CD14-positive monocyte (primary cell): ENCODE results near the gene PRKN. TPM values are rescaled to one million over a fixed set of nuclear protein-coding genes. Genes with fewer than 3 reads are reported as not detected.

ENCODE experiments used
- DNase-seq, 3 donors: peaks; one replicate each; pipeline ENCODE4 v3.0.0-alpha.2; 2011 to 2022
- H2AFZ ChIP-seq: 2 replicates; pipeline ENCODE4 v1.6.0; 2012; ENCODE audit warnings: mild to moderate bottlenecking, low read depth, low read length, inconsistent platforms; ENCODE audit not compliant: insufficient read depth, poor library complexity, severe bottlenecking
- H3K27ac ChIP-seq, 2 donors: 1 replicate in 1 of 2; 2 replicates in 1 of 2; pipeline ENCODE4 v1.5.1; 2012 to 2013; ENCODE audit warnings: low read length in 2 of 2, control low read depth in 1 of 2, inconsistent platforms in 1 of 2, low read depth in 1 of 2, mild to moderate bottlenecking in 1 of 2
- H3K27me3 ChIP-seq, 2 donors: one replicate each; pipeline versions ENCODE4 v1.6.0 to v1.6.1; 2011 to 2013; ENCODE audit warnings: low read length in 2 of 2; ENCODE audit not compliant: control insufficient read depth in 2 of 2, insufficient read depth in 2 of 2
- H3K36me3 ChIP-seq, 2 donors: replicated peaks in 1 of 2; 1 replicate in 1 of 2; 2 replicates in 1 of 2; pipeline versions ENCODE4 v1.5.1 to v1.6.1; 2012 to 2013; ENCODE audit warnings: low read length in 2 of 2, control low read depth in 1 of 2, inconsistent platforms in 1 of 2, mild to moderate bottlenecking in 1 of 2; ENCODE audit not compliant: insufficient read depth in 2 of 2, control insufficient read depth in 1 of 2
- H3K4me1 ChIP-seq, 2 donors: 1 replicate in 1 of 2; 2 replicates in 1 of 2; pipeline versions ENCODE4 v1.5.1 to v1.6.1; 2012 to 2013; ENCODE audit warnings: low read length in 2 of 2, control low read depth in 1 of 2, inconsistent platforms in 1 of 2, mild to moderate bottlenecking in 1 of 2, moderate library complexity in 1 of 2; ENCODE audit not compliant: insufficient read depth in 2 of 2, control insufficient read depth in 1 of 2
- H3K4me2 ChIP-seq: replicated peaks from 2 replicates; pipeline ENCODE3; 2012; ENCODE audit warnings: low read length, moderate library complexity, mild to moderate bottlenecking; ENCODE audit not compliant: poor library complexity, severe bottlenecking; ENCODE audit errors: extremely low read depth
- H3K4me3 ChIP-seq, 3 experiments: fragments of 200-600 bp in 1 of 3; sonication (generic) in 1 of 3; replicated peaks in 1 of 3; 1 replicate in 2 of 3; 2 replicates in 1 of 3; pipeline ENCODE4 v1.5.1; 2011 to 2013; ENCODE audit warnings: low read length in 3 of 3, mild to moderate bottlenecking in 3 of 3, control low read depth in 2 of 3, low read depth in 2 of 3, inconsistent platforms in 1 of 3, moderate library complexity in 1 of 3
- H3K79me2 ChIP-seq: 2 replicates; pipeline ENCODE4 v1.6.0; 2012; ENCODE audit warnings: mild to moderate bottlenecking, control low read depth, inconsistent platforms, low read length, moderate library complexity; ENCODE audit not compliant: insufficient read depth
- H3K9ac ChIP-seq: 2 replicates; pipeline ENCODE4 v1.6.0; 2017; ENCODE audit warnings: low read length, mild to moderate bottlenecking; ENCODE audit not compliant: insufficient read depth, poor library complexity, severe bottlenecking
- H3K9me3 ChIP-seq, 2 donors: replicated peaks in 1 of 2; 1 replicate in 1 of 2; 2 replicates in 1 of 2; pipeline versions ENCODE4 v1.5.1 to v1.6.1; 2012 to 2013; ENCODE audit warnings: low read length in 2 of 2, control low read depth in 1 of 2; ENCODE audit not compliant: control insufficient read depth in 1 of 2, insufficient read depth in 1 of 2
- H4K20me1 ChIP-seq: 2 replicates; pipeline ENCODE4 v1.6.0; 2012; ENCODE audit warnings: mild to moderate bottlenecking, low read length, control low read depth, moderate library complexity; ENCODE audit not compliant: insufficient read depth
- H3K27ac Mint-ChIP-seq, 7 donors: one replicate each; pipeline ENCODE4 v1.8.0; 2020; ENCODE audit warnings: mild to moderate bottlenecking in 7 of 7, mixed read lengths in 7 of 7, moderate library complexity in 6 of 7, inconsistent platforms in 2 of 7
- H3K27me3 Mint-ChIP-seq, 3 donors: one replicate each; pipeline ENCODE4 v1.8.0; 2021 to 2022; ENCODE audit warnings: low read depth in 3 of 3, mild to moderate bottlenecking in 3 of 3, mixed read lengths in 3 of 3, moderate library complexity in 3 of 3, inconsistent platforms in 1 of 3
- H3K36me3 Mint-ChIP-seq, 2 donors: one replicate each; pipeline ENCODE4 v1.8.0; 2020; ENCODE audit warnings: mixed read lengths in 2 of 2, inconsistent platforms in 1 of 2, mild to moderate bottlenecking in 1 of 2
- H3K4me1 Mint-ChIP-seq: one replicate; pipeline ENCODE4 v1.8.0; 2020; ENCODE audit warnings: mild to moderate bottlenecking, mixed read lengths
- H3K4me3 Mint-ChIP-seq, 2 donors: one replicate each; pipeline ENCODE4 v1.8.0; 2020; ENCODE audit warnings: mild to moderate bottlenecking in 2 of 2, mixed read lengths in 2 of 2, moderate library complexity in 1 of 2
- H3K9me3 Mint-ChIP-seq, 7 donors: one replicate each; pipeline ENCODE4 v1.8.0; 2020 to 2022; ENCODE audit warnings: mixed read lengths in 7 of 7, mild to moderate bottlenecking in 6 of 7, moderate library complexity in 6 of 7, inconsistent platforms in 2 of 7
- WGBS: methylation state at CpG from one replicate; pipeline ENCODE4 v1.1.5; 2013; ENCODE audit warnings: missing lambda C conversion rate; ENCODE audit not compliant: insufficient coverage; 5-methylcytosine and 5-hydroxymethylcytosine counted together
- intact Hi-C, 2 donors: fragments of 100-400 bp; cut with micrococcal nuclease; formaldehyde crosslinking; loops; one replicate each; pipeline versions ENCODE4 v1.15.0 to v1.15.1; 2023
- polyA plus RNA-seq, 3 donors: library from polyadenylated mRNA; depleted of rRNA in 1 of 3; unstranded in 2 of 3; stranded (reverse) in 1 of 3; fragments of 300-500 nt in 2 of 3; fragments of >200 nt in 1 of 3; fragmentation: Illumina TruSeq in 2 of 3; gene quantifications; 1 replicate in 2 of 3; 2 replicates in 1 of 3; pipeline ENCODE4 v1.2.3, GENCODE V29; 2012 to 2021
- TF ChIP-seq, protein P1 (sequence below): fragments of 200-600 bp; IDR thresholded peaks from one replicate; pipeline ENCODE4 v1.8.0; 2022; ENCODE audit warnings: antibody characterized with exemption, mild to moderate bottlenecking

PRKN gene
- polyA plus RNA-seq, 3 donors, result 0.19 to 0.21 TPM; not detected in 1

- Mint-ChIP-seq H3K36me3 (no peaks in the 10 kb centered on the region), H3K27ac (peak overlapping the region in 1 of 7 donors; percentile 57), H3K27me3 (peaks cover 5 to 7% (median 5%) of the 10 kb centered on the region in 3 donors), H3K9me3 (peaks cover 0 to 3% (median 0%) of the 10 kb centered on the region in 7 donors), H3K4me1 (peaks cover 18% of the 10 kb centered on the region), H3K4me3 (no peak overlapping the region)
- no peak for DNase-seq
- WGBS, result 95% methylated on average over 8 of the region's 12 CpGs
- Histone ChIP-seq H3K4me3 (no peak overlapping the region), H3K9ac (no peak overlapping the region), H3K4me1 (peaks cover 27 to 31% of the 10 kb centered on the region in 2 donors), H3K79me2 (no peaks in the 10 kb centered on the region), H3K27me3 (no peaks in the 10 kb centered on the region), H3K4me2 (no peak overlapping the region), H3K36me3 (no peaks in the 10 kb centered on the region), H3K27ac (no peak overlapping the region), H2AFZ (no peak overlapping the region), H4K20me1 (no peaks in the 10 kb centered on the region), H3K9me3 (no peaks in the 10 kb centered on the region)
- intact Hi-C loops, result loop anchor here in 1 of 2 donors (5.0 kb wide), 1 partner anchor 386 kb away; the partner anchor contains the start of gene MAP3K4
- TF ChIP-seq, protein P1, sequence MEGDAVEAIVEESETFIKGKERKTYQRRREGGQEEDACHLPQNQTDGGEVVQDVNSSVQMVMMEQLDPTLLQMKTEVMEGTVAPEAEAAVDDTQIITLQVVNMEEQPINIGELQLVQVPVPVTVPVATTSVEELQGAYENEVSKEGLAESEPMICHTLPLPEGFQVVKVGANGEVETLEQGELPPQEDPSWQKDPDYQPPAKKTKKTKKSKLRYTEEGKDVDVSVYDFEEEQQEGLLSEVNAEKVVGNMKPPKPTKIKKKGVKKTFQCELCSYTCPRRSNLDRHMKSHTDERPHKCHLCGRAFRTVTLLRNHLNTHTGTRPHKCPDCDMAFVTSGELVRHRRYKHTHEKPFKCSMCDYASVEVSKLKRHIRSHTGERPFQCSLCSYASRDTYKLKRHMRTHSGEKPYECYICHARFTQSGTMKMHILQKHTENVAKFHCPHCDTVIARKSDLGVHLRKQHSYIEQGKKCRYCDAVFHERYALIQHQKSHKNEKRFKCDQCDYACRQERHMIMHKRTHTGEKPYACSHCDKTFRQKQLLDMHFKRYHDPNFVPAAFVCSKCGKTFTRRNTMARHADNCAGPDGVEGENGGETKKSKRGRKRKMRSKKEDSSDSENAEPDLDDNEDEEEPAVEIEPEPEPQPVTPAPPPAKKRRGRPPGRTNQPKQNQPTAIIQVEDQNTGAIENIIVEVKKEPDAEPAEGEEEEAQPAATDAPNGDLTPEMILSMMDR, result no peak
These were observed 1349.5 kb downstream of the PRKN start for GRCh38 chr6:161378115-161378514.

- Mint-ChIP-seq H3K36me3 (no peaks in the 10 kb centered on the region), H3K27me3 (peaks cover 4 to 7% (median 5%) of the 10 kb centered on the region in 3 donors), H3K4me3 (no peak overlapping the region), H3K4me1 (peaks cover 18% of the 10 kb centered on the region), H3K27ac (peak overlapping the region in 1 of 7 donors; percentile 32), H3K9me3 (peaks cover 0 to 3% (median 0%) of the 10 kb centered on the region in 7 donors)
- Histone ChIP-seq H2AFZ (no peak overlapping the region), H3K27ac (no peak overlapping the region), H3K27me3 (no peaks in the 10 kb centered on the region), H3K9ac (no peak overlapping the region), H3K4me2 (no peak overlapping the region), H3K79me2 (no peaks in the 10 kb centered on the region), H4K20me1 (no peaks in the 10 kb centered on the region), H3K36me3 (no peaks in the 10 kb centered on the region), H3K4me3 (no peak overlapping the region), H3K9me3 (no peaks in the 10 kb centered on the region), H3K4me1 (peaks cover 27 to 31% of the 10 kb centered on the region in 2 donors)
- no peak for DNase-seq
- intact Hi-C loops, result loop anchor here in 1 of 2 donors (5.0 kb wide), 1 partner anchor 385 kb away; the partner anchor contains the start of gene MAP3K4
- 97% methylated on average over 10 of the region's 13 CpGs for WGBS
- TF ChIP-seq, protein P1, result no peak
These were observed 1350.5 kb downstream of the PRKN start for GRCh38 chr6:161377116-161377515.
